Tibial nerve (tissue), 4 donors: ENCODE measurements around the gene A3GALT2. TPM values are rescaled to one million over a fixed set of nuclear protein-coding genes. Genes with fewer than 3 reads are reported as not detected.

Experiments used
- DNase-seq, 2 donors: peaks; one replicate each; pipeline ENCODE4 v3.0.0-alpha.2; 2019; ENCODE audit warnings: low spot score in 2 of 2
- H3K27ac ChIP-seq, 4 donors: fragments of 200-600 bp; sonication (generic) in 3 of 4; one replicate each; pipeline ENCODE4 v1.5.1; 2017 to 2019; ENCODE audit warnings: mild to moderate bottlenecking in 1 of 4
- H3K27me3 ChIP-seq, 2 donors: fragments of 200-600 bp; sonication (generic) in 1 of 2; one replicate each; pipeline versions ENCODE4 v1.5.1 to v1.6.0; 2017 to 2019
- H3K36me3 ChIP-seq, 3 donors: fragments of 200-600 bp; sonication (generic); one replicate each; pipeline ENCODE4 v1.5.1; 2018 to 2019
- H3K4me1 ChIP-seq, 4 donors: fragments of 200-600 bp; sonication (generic) in 3 of 4; one replicate each; pipeline ENCODE4 v1.5.1; 2017 to 2019
- H3K4me3 ChIP-seq, 4 donors: fragments of 200-600 bp; sonication (generic) in 3 of 4; one replicate each; pipeline ENCODE4 v1.5.1; 2017 to 2019; ENCODE audit warnings: mild to moderate bottlenecking in 1 of 4, moderate library complexity in 1 of 4
- H3K9me3 ChIP-seq, 4 donors: fragments of 200-600 bp; sonication (generic) in 3 of 4; one replicate each; pipeline ENCODE4 v1.5.1; 2017 to 2019
- EP300 ChIP-seq, 2 donors: sonication (generic); formaldehyde crosslinking; IDR thresholded peaks; one replicate each; pipeline ENCODE4 v1.6.1; 2017; ENCODE audit warnings: antibody characterized with exemption in 2 of 2, mild to moderate bottlenecking in 1 of 2
- POLR2A ChIP-seq, 2 donors: fragments of 450-650 bp; IDR thresholded peaks; one replicate each; pipeline ENCODE4 v1.6.1; 2017; ENCODE audit warnings: antibody characterized with exemption in 2 of 2, mild to moderate bottlenecking in 2 of 2, moderate library complexity in 2 of 2
- WGBS, 2 donors: methylation state at CpG; one replicate each; pipeline ENCODE4 v1.1.5; 2018; 5-methylcytosine and 5-hydroxymethylcytosine counted together
- total RNA-seq, 4 donors: library from RNA; depleted of rRNA; stranded (reverse); fragments of >200 nt; gene quantifications; one replicate each; pipeline ENCODE4 v1.1.0, GENCODE V29; 2016
- TF ChIP-seq, protein P1 (sequence below), 5 experiments: fragments of 200-600 bp in 3 of 5; fragments of 450-650 bp in 2 of 5; sonication (generic) in 3 of 5; IDR thresholded peaks; one replicate each; pipeline ENCODE4 v1.5.1; 2016 to 2019; ENCODE audit warnings: antibody characterized with exemption in 5 of 5, mild to moderate bottlenecking in 3 of 5, moderate library complexity in 2 of 5

A3GALT2 gene
- total RNA-seq, 4 donors from 2014 or later, result 0.42 to 0.66 TPM; not detected in 2

DNA sequence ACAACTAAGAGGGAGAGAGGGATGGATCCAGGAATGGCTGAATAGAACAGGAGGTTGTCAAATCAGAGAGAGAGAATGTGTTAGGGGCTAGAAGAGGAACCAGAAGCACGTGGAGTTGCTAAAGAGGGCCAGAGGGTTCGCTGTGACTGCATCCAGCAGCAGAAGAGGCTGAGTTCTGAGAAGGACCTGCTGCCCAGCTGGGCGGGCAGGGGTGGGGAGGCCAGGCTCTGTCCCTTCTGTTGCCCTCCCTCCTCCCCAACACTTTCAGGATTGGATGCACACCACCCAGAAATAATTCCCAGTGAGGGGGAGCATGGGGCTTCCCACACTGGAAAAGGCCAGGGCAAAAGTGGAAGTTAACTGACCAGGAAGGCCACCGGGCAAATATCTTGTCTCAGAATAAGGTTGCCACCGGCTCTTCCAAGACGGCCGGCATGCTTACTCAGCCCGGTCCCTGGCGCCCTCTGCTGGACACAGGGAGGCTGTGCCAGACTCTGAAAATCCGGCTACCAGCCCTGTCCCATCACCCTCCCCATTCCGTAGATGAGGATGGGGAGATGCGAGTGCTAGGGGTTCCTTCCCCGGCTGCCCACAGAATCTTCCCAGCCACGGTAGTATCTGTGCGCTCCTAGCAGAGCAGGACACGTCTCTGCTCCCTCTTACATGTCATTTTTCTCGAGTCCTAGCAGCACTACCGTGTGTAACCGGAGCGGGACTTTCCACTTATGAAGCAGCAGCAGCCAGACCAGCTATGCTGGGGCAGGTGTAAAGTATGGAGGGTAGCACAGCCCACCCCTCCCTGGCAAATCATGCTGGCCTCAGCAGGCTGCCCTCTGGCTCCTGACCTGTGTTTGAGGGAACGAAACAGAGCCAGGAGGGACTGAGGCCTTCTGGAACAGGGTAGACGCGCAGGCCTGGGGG is 46.8 kb upstream of the A3GALT2 start:
- WGBS, 2 donors, result 28 to 42% methylated on average over 17 to 21 of the region's 23 CpGs
- peaks cover 0 to 56% (median 41%) of the 10 kb centered on the region in 4 donors for H3K4me1 ChIP-seq
- peaks cover 0 to 39% (median 0%) of the 10 kb centered on the region in 3 donors for H3K36me3 ChIP-seq
- DNase-seq, result peak; percentile 80 to 88
- H3K9me3 ChIP-seq, result no peaks in the 10 kb centered on the region
- peak in 1 of 2 donors; percentile 53 for TF ChIP-seq EP300 (IDR thresholded peaks at IDR 0.05)
- TF ChIP-seq, protein P1, sequence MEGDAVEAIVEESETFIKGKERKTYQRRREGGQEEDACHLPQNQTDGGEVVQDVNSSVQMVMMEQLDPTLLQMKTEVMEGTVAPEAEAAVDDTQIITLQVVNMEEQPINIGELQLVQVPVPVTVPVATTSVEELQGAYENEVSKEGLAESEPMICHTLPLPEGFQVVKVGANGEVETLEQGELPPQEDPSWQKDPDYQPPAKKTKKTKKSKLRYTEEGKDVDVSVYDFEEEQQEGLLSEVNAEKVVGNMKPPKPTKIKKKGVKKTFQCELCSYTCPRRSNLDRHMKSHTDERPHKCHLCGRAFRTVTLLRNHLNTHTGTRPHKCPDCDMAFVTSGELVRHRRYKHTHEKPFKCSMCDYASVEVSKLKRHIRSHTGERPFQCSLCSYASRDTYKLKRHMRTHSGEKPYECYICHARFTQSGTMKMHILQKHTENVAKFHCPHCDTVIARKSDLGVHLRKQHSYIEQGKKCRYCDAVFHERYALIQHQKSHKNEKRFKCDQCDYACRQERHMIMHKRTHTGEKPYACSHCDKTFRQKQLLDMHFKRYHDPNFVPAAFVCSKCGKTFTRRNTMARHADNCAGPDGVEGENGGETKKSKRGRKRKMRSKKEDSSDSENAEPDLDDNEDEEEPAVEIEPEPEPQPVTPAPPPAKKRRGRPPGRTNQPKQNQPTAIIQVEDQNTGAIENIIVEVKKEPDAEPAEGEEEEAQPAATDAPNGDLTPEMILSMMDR (IDR thresholded peaks at IDR 0.05), result peak; percentile 84 to 99 (median 98)
- peak in 1 of 2 donors; percentile 10 for TF ChIP-seq POLR2A (IDR thresholded peaks at IDR 0.05)
- peak overlapping the region in 3 of 4 donors; percentile 13 to 89 (median 88) for H3K27ac ChIP-seq
- H3K27me3 ChIP-seq, result no peaks in the 10 kb centered on the region
- no peak overlapping the region for H3K4me3 ChIP-seq

DNA sequence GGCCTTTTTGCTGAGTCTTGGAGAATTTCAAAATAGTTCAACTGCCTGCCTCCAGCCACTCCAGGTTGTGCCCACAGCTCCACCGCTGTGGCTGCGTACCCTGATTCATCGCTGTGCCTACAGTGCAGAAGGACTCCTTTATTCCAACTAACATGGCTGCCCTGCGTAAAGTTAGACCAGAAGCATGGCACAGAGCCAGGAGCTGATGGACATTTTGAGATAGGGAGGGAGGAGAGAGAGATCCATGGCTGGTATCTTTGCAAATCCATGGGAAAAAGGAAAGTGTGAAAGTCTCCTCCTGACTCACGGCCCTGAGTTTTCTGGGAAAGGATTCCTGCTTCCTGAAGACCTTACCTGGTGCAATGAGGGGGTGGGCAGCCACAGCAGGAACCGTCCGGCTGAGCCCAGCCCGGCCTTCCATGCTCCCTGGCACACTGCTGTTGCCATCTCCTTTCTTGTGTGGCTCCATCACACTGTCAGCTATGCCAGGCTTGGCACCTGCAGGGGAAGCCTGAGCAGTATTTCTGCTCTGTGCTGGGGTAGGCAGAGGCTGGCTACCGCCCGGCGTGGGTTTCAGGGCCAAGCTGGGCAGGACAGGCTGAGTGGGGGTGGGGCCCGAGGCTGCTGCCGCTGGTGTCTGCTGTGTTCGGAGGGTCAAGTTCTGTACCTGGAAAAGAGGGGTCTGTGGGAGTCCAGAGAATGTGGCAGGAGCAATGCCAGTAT is 46.0 kb upstream of the A3GALT2 start:
- WGBS, 2 donors, result 65 to 68% methylated on average over 14 of the region's 14 CpGs
- Histone ChIP-seq H3K36me3 (peaks cover 0 to 31% (median 0%) of the 10 kb centered on the region in 3 donors), H3K4me3 (no peak overlapping the region), H3K27me3 (no peaks in the 10 kb centered on the region), H3K27ac (peak overlapping the region in 3 of 4 donors; percentile 67 to 89 (median 88)), H3K9me3 (no peaks in the 10 kb centered on the region), H3K4me1 (peaks cover 0 to 64% (median 44%) of the 10 kb centered on the region in 4 donors)
- TF ChIP-seq, protein P1 (IDR thresholded peaks at IDR 0.05), result no peak
- TF ChIP-seq EP300 (IDR thresholded peaks at IDR 0.05) (no peak), POLR2A (IDR thresholded peaks at IDR 0.05) (no peak)
- DNase-seq, result no peak

DNA sequence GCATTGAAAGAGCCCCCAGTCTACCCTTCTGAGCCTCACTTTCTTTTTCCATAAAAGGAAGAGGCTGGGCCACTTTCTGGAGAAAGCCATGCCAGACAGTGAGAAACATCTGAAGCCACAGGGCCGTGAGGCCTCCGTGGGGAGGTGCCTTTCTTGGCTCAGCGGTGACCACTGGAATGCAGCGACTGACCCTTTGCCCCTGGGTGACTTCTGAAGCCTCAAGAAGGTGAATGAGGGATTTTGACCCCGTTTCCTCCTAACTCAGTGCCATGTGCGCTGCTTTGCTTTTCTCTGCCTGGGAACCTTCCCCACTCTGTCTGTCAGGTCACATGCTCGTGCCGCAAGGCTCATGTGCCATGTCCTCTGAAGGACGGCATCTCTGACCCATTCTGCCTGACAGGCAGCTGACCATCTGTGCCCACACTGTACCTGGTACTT is 44.7 kb upstream of the A3GALT2 start:
- DNase-seq, result peak in 1 of 2 donors; percentile 52
- Histone ChIP-seq H3K36me3 (peaks cover 0 to 17% (median 0%) of the 10 kb centered on the region in 3 donors), H3K27me3 (no peaks in the 10 kb centered on the region), H3K4me1 (peaks cover 0 to 71% (median 44%) of the 10 kb centered on the region in 4 donors), H3K27ac (peak overlapping the region; percentile 61 to 89 (median 78)), H3K4me3 (no peak overlapping the region), H3K9me3 (no peaks in the 10 kb centered on the region)
- TF ChIP-seq EP300 (IDR thresholded peaks at IDR 0.05), result peak in 1 of 2 donors; percentile 68
- TF ChIP-seq, protein P1 (IDR thresholded peaks at IDR 0.05), result no peak
- no peak for TF ChIP-seq POLR2A (IDR thresholded peaks at IDR 0.05)
- 37 to 49% methylated on average over 9 of the region's 9 CpGs for WGBS, 2 donors

DNA sequence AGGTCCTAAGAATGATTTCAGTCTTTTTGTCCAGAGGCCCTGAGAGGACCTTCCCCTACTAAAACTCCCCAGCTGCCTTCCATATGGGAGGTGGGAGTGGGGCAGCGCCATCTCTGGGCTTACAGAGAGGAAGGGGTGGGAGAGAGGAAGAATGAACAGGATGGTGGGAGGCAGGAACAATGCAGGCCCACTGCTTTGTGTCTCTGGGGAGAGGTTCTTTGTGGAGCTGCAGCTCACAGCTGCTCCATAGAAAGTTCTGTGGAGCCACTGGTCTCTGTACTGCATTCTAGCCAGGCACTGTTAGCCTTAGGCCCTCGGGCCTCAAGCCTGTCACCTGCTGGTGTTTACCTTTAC is 43.6 kb upstream of the A3GALT2 start:
- no peaks in the 10 kb centered on the region for H3K27me3 ChIP-seq
- no peaks in the 10 kb centered on the region for H3K9me3 ChIP-seq
- peaks cover 0 to 71% (median 44%) of the 10 kb centered on the region in 4 donors for H3K4me1 ChIP-seq
- WGBS, 2 donors, result 29 to 56% methylated on average over 2 of the region's 2 CpGs
- DNase-seq, result no peak
- no peak overlapping the region for H3K4me3 ChIP-seq
- peak overlapping the region; percentile 61 to 89 (median 78) for H3K27ac ChIP-seq
- H3K36me3 ChIP-seq, result peaks cover 0 to 9% (median 0%) of the 10 kb centered on the region in 3 donors
- TF ChIP-seq EP300 (IDR thresholded peaks at IDR 0.05) (no peak), POLR2A (IDR thresholded peaks at IDR 0.05) (no peak)
- TF ChIP-seq, protein P1 (IDR thresholded peaks at IDR 0.05), result peak in 1 of 5 experiments; percentile 3
